ENCODE data around the gene HAUS6.

DNA sequence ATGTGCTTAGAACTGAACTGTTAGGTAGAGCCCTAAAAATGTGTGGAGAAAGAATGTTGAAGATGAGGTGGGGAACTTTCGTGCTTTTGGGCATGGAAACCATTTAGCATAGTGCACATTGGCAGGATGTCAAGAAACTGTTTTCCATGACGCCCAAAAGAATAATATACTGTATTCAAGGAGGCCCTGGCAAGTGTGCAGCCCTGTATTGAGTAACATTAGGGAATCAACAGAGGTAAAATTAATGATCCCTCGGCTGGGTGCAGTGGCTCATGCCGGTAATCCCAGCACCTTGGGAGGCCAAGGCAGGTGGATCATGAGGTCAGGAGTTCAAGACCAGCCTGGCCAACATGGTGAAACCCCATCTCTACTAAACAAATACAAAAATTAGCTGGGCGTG, 45.5 kb upstream of the HAUS6 start:
- TF ChIP-seq CTCF (IDR thresholded peaks at IDR 0.05; ENCODE audit: low read length) (no peak), EZH2 (optimal IDR thresholded peaks at IDR 0.05; ENCODE audit: low read depth, low read length) (no peak), EZH2phosphoT487 (IDR thresholded peaks at IDR 0.05; ENCODE audit: low read length) (no peak)
